Endothelial cell of umbilical vein (primary cell): ENCODE results near the gene VASN. TPM values are rescaled to one million over a fixed set of nuclear protein-coding genes. Genes with fewer than 3 reads are reported as not detected.

Source experiments
- BruUV-seq: library from RNA; stranded (reverse); fragments of 400-500 nt; replicated peaks from 2 replicates; lab custom pipeline; 2021; lab: Mats Ljungman, UMichigan
- CTCF ChIA-PET: fragments of 300-600, 350-600 bp; sonication (Branson Sonifier 250); formaldehyde crosslinking; loops from one replicate; lab custom pipeline; 2021; ENCODE audit warnings: antibody characterized with exemption, inconsistent platforms; lab: Charles Lee
- POLR2A ChIA-PET: fragments of 300-600, 350-600 bp; sonication (Branson Sonifier 250); formaldehyde crosslinking; loops from one replicate; lab custom pipeline; 2021; ENCODE audit warnings: antibody characterized with exemption, inconsistent platforms; lab: Charles Lee
- DNase-seq: peaks from one replicate; pipeline ENCODE4 v3.0.0-alpha.2; 2011; ENCODE audit warnings: low read depth, low spot score
- FAIRE-seq: peaks from 2 replicates; lab custom pipeline; 2011; peaks lifted over from hg19 to GRCh38; lab: Jason Lieb, UNC
- H2AFZ ChIP-seq: 2 replicates; pipeline ENCODE4 v1.6.0; 2012; ENCODE audit warnings: low read depth, low read length, control low read depth, inconsistent platforms
- H3K27ac ChIP-seq: 2 replicates; pipeline ENCODE4 v1.5.1; 2011; ENCODE audit warnings: low read depth, mild to moderate bottlenecking, control low read depth, low read length, moderate library complexity; ENCODE audit not compliant: insufficient read depth
- H3K27me3 ChIP-seq, 2 experiments: 2 replicates each; pipeline versions ENCODE4 v1.6.0 to v1.6.1; 2011; ENCODE audit warnings: low read length in 2 of 2, mixed read lengths in 1 of 2; ENCODE audit not compliant: control insufficient read depth in 2 of 2, insufficient read depth in 2 of 2
- H3K36me3 ChIP-seq, 2 experiments: 2 replicates in 1 of 2; 3 replicates in 1 of 2; pipeline ENCODE4 v1.5.1; 2011; ENCODE audit warnings: low read length in 2 of 2, mild to moderate bottlenecking in 1 of 2, moderate library complexity in 1 of 2; ENCODE audit not compliant: control insufficient read depth in 2 of 2, insufficient read depth in 2 of 2; ENCODE audit errors: extremely low read depth in 1 of 2
- H3K4me1 ChIP-seq: 3 replicates; pipeline ENCODE4 v1.5.1; 2011; ENCODE audit warnings: mild to moderate bottlenecking, low read length; ENCODE audit not compliant: control insufficient read depth, insufficient read depth; ENCODE audit errors: extremely low read depth
- H3K4me2 ChIP-seq: 2 replicates; pipeline ENCODE4 v1.6.1; 2011; ENCODE audit warnings: low read length, control low read depth, mixed read lengths; ENCODE audit not compliant: insufficient read depth
- H3K4me3 ChIP-seq, 3 experiments: fragments of 200-600 bp in 1 of 3; sonication (generic), shearing (Covaris generic) in 1 of 3; replicated peaks in 1 of 3; 2 replicates each; pipeline ENCODE4 v1.5.1; 2011 to 2016; ENCODE audit warnings: control low read depth in 3 of 3, low read length in 3 of 3, mild to moderate bottlenecking in 2 of 3, inconsistent platforms in 1 of 3, low read depth in 1 of 3, moderate library complexity in 1 of 3; ENCODE audit not compliant: insufficient read depth in 1 of 3
- H3K79me2 ChIP-seq: 2 replicates; pipeline ENCODE4 v1.6.0; 2012; ENCODE audit warnings: low read length, inconsistent platforms; ENCODE audit not compliant: control insufficient read depth, insufficient read depth
- H3K9ac ChIP-seq: replicated peaks from 2 replicates; pipeline ENCODE3; 2011; ENCODE audit warnings: low read length, control low read depth; ENCODE audit not compliant: insufficient read depth; ENCODE audit errors: extremely low read depth
- H3K9me1 ChIP-seq: replicated peaks from 3 replicates; pipeline ENCODE4 v1.6.0; 2011; ENCODE audit warnings: mild to moderate bottlenecking, low read length; ENCODE audit not compliant: control insufficient read depth, insufficient read depth; ENCODE audit errors: extremely low read depth
- H3K9me3 ChIP-seq: replicated peaks from 2 replicates; pipeline ENCODE4 v1.5.1; 2012; ENCODE audit warnings: low read length, inconsistent platforms; ENCODE audit not compliant: control insufficient read depth, insufficient read depth
- H4K20me1 ChIP-seq: replicated peaks from 2 replicates; pipeline ENCODE3; 2011; ENCODE audit warnings: mild to moderate bottlenecking, low read length; ENCODE audit not compliant: control insufficient read depth, insufficient read depth; ENCODE audit errors: extremely low read depth
- CTCF ChIP-seq, 2 donors: IDR thresholded peaks; 1 replicate in 1 of 2; 2 replicates in 1 of 2; pipeline ENCODE4 v1.5.1; 2011; ENCODE audit warnings: low read length in 2 of 2, mild to moderate bottlenecking in 2 of 2, moderate library complexity in 2 of 2, control low read depth in 1 of 2, inconsistent platforms in 1 of 2, low read depth in 1 of 2; ENCODE audit not compliant: insufficient read depth in 1 of 2; ENCODE audit errors: extremely low read depth in 1 of 2
- EZH2 ChIP-seq: IDR thresholded peaks from 2 replicates; pipeline ENCODE4 v1.6.1; 2012; ENCODE audit warnings: borderline replicate concordance, low read depth, mild to moderate bottlenecking, moderate library complexity, low read length, inconsistent platforms; ENCODE audit not compliant: severe bottlenecking
- FOS ChIP-seq: IDR thresholded peaks from 2 replicates; pipeline ENCODE4 v1.6.1; 2011; ENCODE audit warnings: mild to moderate bottlenecking, low read length, moderate library complexity, borderline replicate concordance; ENCODE audit not compliant: insufficient read depth
- GATA2 ChIP-seq: IDR thresholded peaks from 2 replicates; pipeline ENCODE4 v1.7.0; 2011; ENCODE audit warnings: low read depth, mild to moderate bottlenecking, moderate library complexity, mixed read lengths, low read length; ENCODE audit not compliant: insufficient read length, insufficient read depth
- JUN ChIP-seq: IDR thresholded peaks from 2 replicates; pipeline ENCODE4 v1.6.1; 2011; ENCODE audit warnings: borderline replicate concordance, low read depth; ENCODE audit not compliant: insufficient read length, insufficient read depth
- MAX ChIP-seq: IDR thresholded peaks from 2 replicates; pipeline ENCODE4 v1.6.1; 2011; ENCODE audit not compliant: insufficient read depth, insufficient read length
- MYC ChIP-seq: IDR thresholded peaks from one replicate; pipeline ENCODE4 v1.6.1; 2011; ENCODE audit warnings: mild to moderate bottlenecking, low read depth, low read length
- POLR2A ChIP-seq: IDR thresholded peaks from 2 replicates; pipeline ENCODE4 v1.6.1; 2012; ENCODE audit warnings: low read depth, mild to moderate bottlenecking, control low read depth, low read length
- POLR2AphosphoS5 ChIP-seq: IDR thresholded peaks from 2 replicates; pipeline ENCODE4 v1.6.1; 2012; ENCODE audit warnings: low read depth, mild to moderate bottlenecking, control low read depth, low read length, moderate library complexity; ENCODE audit not compliant: insufficient read depth
- dilution Hi-C: fragments of 300-500 bp; cut with MboI; formaldehyde crosslinking; loops from one replicate; pipeline ENCODE4 v1.15.0; 2019; ENCODE audit warnings: low sequenced_read_pairs; ENCODE audit not compliant: extremely low pct_ligation_motif_present
- intact Hi-C: fragments of 100-400 bp; cut with micrococcal nuclease; formaldehyde crosslinking; loops from one replicate; pipeline ENCODE4 v1.10.0; 2022
- polyA plus RNA-seq, 4 experiments: library from polyadenylated mRNA; depleted of rRNA in 3 of 4; stranded (reverse) in 3 of 4; unstranded in 1 of 4; fragments of >200 nt; gene quantifications; 2 replicates each; pipeline versions ENCODE4 v1.2.1 to v1.2.3, GENCODE V29; 2011 to 2012; ENCODE audit warnings: missing spikeins in 1 of 4
- total RNA-seq: library from RNA; stranded (reverse); gene quantifications from 2 replicates; pipeline ENCODE4 v1.2.3, GENCODE V29; 2021

The VASN gene
- total and polyA plus RNA-seq, 2 donors (not counting 3 experiments of a cell fraction or from before 2014, with no cell fraction given): 0.41 to 0.42 TPM

GRCh38 chr16:4376893-4377572 is 5.4 kb downstream of the VASN start:
- no peak for DNase-seq
- H4K20me1 ChIP-seq: no peaks in the 10 kb centered on the region
- H3K4me3 ChIP-seq: no peak overlapping the region
- peaks cover 5% of the 10 kb centered on the region for H3K4me1 ChIP-seq
- CTCF ChIA-PET: interaction anchor here (1.1 to 2.6 kb wide), 5 partner anchors 8 to 86 kb away, joined by 3 to 17 read pairs (median 4); no protein-coding TSS in a partner anchor
- POLR2A ChIA-PET: no interaction called here
- no peaks in the 10 kb centered on the region for H3K27me3 ChIP-seq
- H3K36me3 ChIP-seq: no peaks in the 10 kb centered on the region
- dilution Hi-C loops: no loop called here
- intact Hi-C loops: no loop called here
- no peaks in the 10 kb centered on the region for H3K9me3 ChIP-seq
- no peak overlapping the region for H3K4me2 ChIP-seq
- H2AFZ ChIP-seq: no peak overlapping the region
- no peak for TF ChIP-seq GATA2
- no peak for TF ChIP-seq JUN
- TF ChIP-seq EZH2: no peak
- TF ChIP-seq POLR2AphosphoS5: no peak
- no peak for TF ChIP-seq POLR2A
- TF ChIP-seq CTCF (IDR thresholded peaks at IDR 0.05; ENCODE audit: extremely low read depth in 1 of 2, insufficient read depth in 1 of 2, low read depth in 1 of 2, low read length in 2 of 2): no peak
- TF ChIP-seq FOS: no peak
- TF ChIP-seq MYC: no peak
- TF ChIP-seq MAX: no peak
- no peak overlapping the region for H3K27ac ChIP-seq
- H3K9me1 ChIP-seq: no peaks in the 10 kb centered on the region
- no peak overlapping the region for H3K9ac ChIP-seq
- no peaks in the 10 kb centered on the region for H3K79me2 ChIP-seq
- no peak for FAIRE-seq
- no TSS peak for BruUV-seq
